H1 (cell line): ENCODE results near the gene SULF2. TPM values are rescaled to one million over a fixed set of nuclear protein-coding genes. Genes with fewer than 3 reads are reported as not detected.

Experiments
- CBX8 ChIP-seq: fragments of 300-800, 300-1000 bp; sonication (generic); IDR thresholded peaks from 2 replicates; pipeline ENCODE4 v1.7.1; 2016; ENCODE audit warnings: low read depth, low read length, borderline replicate concordance
- CEBPB ChIP-seq: IDR thresholded peaks from 2 replicates; pipeline ENCODE4 v1.6.1; 2012; ENCODE audit warnings: low read depth, low read length
- CHD7 ChIP-seq: fragments of 300-600 bp; sonication (generic); IDR thresholded peaks from 2 replicates; pipeline ENCODE4 v1.7.1; 2012; ENCODE audit warnings: low read length, moderate library complexity, mild to moderate bottlenecking, inconsistent platforms; ENCODE audit not compliant: insufficient replicate concordance
- EP300 ChIP-seq, 2 experiments: IDR thresholded peaks; 1 replicate in 1 of 2; 2 replicates in 1 of 2; pipeline ENCODE4 v1.6.1; 2011 to 2012; ENCODE audit warnings: low read depth in 2 of 2, low read length in 2 of 2, mild to moderate bottlenecking in 2 of 2, borderline replicate concordance in 1 of 2, inconsistent platforms in 1 of 2, moderate library complexity in 1 of 2
- GABPA ChIP-seq: IDR thresholded peaks from 2 replicates; pipeline ENCODE4 v1.6.1; 2011; ENCODE audit warnings: mild to moderate bottlenecking, low read length, moderate library complexity, borderline replicate concordance; ENCODE audit not compliant: insufficient read depth
- JUN ChIP-seq: IDR thresholded peaks from 2 replicates; pipeline ENCODE4 v1.6.1; 2011; ENCODE audit warnings: low read depth, mild to moderate bottlenecking, improper control_type of control experiment, low read length
- NANOG ChIP-seq: IDR thresholded peaks from 2 replicates; pipeline ENCODE4 v1.6.1; 2011; ENCODE audit warnings: low read length, low read depth, mild to moderate bottlenecking, inconsistent platforms; ENCODE audit not compliant: insufficient read depth, poor library complexity, severe bottlenecking
- RBBP5 ChIP-seq: IDR thresholded peaks from 2 replicates; pipeline ENCODE4 v1.7.1; 2012; ENCODE audit warnings: low read depth, mild to moderate bottlenecking, inconsistent platforms, low read length, moderate library complexity, borderline replicate concordance
- SUZ12 ChIP-seq: fragments of 200-600 bp; sonication (generic); IDR thresholded peaks from 2 replicates; pipeline ENCODE4 v1.6.1; 2012; ENCODE audit warnings: mild to moderate bottlenecking, inconsistent platforms, low read length, moderate library complexity, mixed read lengths
- polyA plus RNA-seq, 7 experiments: library from polyadenylated mRNA; depleted of rRNA in 3 of 7; stranded (reverse) in 5 of 7; unstranded in 2 of 7; fragments of >200 nt in 5 of 7; fragments of 200-250 nt in 2 of 7; gene quantifications; 1 replicate in 5 of 7; 2 replicates in 1 of 7; 4 replicates in 1 of 7; pipeline versions ENCODE4 v1.2.1 to v1.2.3, GENCODE V29; 2011 to 2013; ENCODE audit warnings: missing spikeins in 2 of 7, mixed read lengths in 2 of 7
- total RNA-seq: library from RNA; stranded (reverse); fragmentation: NEBNext Ultra II Directional; extraction: Animal tissue kit (Norgen Biotek cat#: 25700); gene quantifications from 2 replicates; pipeline ENCODE4 v1.2.1, GENCODE V29; 2021

The SULF2 gene
- total and polyA plus RNA-seq, 2 of the 8 experiments (the other 6 are each of a cell fraction or from before 2014, with no cell fraction given): 15.7 to 28.2 TPM

- TF ChIP-seq CHD7 (no peak), JUN (no peak), CBX8 (no peak), SUZ12 (no peak), CEBPB (no peak), EP300 (IDR thresholded peaks at IDR 0.05; ENCODE audit: borderline replicate concordance in 1 of 2, low read depth in 2 of 2, low read length in 2 of 2) (no peak), RBBP5 (no peak), NANOG (no peak), GABPA (no peak)
Measured at GRCh38 chr20:47672886-47673670, 112.2 kb downstream of the SULF2 start (continued).
